ENCODE results near the gene SDCBP2.

DNA sequence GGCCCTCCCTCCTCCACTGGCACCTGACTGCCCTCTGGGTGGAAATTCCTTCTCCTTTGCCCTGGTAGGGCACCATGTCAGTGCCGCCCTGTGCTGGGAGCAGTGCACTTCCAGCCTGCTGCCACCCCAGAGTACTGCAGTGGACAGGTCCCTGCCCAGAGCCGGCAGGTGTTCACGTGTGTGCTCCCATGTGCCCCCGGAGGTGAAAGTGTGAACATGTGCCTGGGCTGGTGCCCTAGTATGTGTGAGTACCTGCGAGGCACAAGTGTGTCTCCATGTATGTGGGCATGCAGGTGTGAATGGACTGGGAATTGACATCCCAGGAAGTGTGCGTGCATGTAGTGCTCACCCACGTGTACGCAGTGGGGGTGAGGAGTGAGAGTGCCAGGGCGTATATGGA, 29.4 kb downstream of the SDCBP2 start:
- TF ChIP-seq, protein P1, sequence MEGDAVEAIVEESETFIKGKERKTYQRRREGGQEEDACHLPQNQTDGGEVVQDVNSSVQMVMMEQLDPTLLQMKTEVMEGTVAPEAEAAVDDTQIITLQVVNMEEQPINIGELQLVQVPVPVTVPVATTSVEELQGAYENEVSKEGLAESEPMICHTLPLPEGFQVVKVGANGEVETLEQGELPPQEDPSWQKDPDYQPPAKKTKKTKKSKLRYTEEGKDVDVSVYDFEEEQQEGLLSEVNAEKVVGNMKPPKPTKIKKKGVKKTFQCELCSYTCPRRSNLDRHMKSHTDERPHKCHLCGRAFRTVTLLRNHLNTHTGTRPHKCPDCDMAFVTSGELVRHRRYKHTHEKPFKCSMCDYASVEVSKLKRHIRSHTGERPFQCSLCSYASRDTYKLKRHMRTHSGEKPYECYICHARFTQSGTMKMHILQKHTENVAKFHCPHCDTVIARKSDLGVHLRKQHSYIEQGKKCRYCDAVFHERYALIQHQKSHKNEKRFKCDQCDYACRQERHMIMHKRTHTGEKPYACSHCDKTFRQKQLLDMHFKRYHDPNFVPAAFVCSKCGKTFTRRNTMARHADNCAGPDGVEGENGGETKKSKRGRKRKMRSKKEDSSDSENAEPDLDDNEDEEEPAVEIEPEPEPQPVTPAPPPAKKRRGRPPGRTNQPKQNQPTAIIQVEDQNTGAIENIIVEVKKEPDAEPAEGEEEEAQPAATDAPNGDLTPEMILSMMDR (IDR thresholded peaks at IDR 0.05), result no peak
- no peak for TF ChIP-seq MAFK (IDR thresholded peaks at IDR 0.05; ENCODE audit: partially characterized antibody)
- TF ChIP-seq, protein P2, sequence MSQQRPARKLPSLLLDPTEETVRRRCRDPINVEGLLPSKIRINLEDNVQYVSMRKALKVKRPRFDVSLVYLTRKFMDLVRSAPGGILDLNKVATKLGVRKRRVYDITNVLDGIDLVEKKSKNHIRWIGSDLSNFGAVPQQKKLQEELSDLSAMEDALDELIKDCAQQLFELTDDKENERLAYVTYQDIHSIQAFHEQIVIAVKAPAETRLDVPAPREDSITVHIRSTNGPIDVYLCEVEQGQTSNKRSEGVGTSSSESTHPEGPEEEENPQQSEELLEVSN (IDR thresholded peaks at IDR 0.05; ENCODE audit: borderline replicate concordance, low read depth), result no peak
- TF ChIP-seq BHLHE40 (IDR thresholded peaks at IDR 0.05; ENCODE audit: low read depth, low read length), result no peak
- no peak for TF ChIP-seq CHD2 (IDR thresholded peaks at IDR 0.05; ENCODE audit: low read length, partially characterized antibody)
- TF ChIP-seq, protein P3, sequence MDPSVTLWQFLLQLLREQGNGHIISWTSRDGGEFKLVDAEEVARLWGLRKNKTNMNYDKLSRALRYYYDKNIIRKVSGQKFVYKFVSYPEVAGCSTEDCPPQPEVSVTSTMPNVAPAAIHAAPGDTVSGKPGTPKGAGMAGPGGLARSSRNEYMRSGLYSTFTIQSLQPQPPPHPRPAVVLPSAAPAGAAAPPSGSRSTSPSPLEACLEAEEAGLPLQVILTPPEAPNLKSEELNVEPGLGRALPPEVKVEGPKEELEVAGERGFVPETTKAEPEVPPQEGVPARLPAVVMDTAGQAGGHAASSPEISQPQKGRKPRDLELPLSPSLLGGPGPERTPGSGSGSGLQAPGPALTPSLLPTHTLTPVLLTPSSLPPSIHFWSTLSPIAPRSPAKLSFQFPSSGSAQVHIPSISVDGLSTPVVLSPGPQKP (IDR thresholded peaks at IDR 0.05; ENCODE audit: low read depth, low read length), result no peak
- no peak for TF ChIP-seq KDM5A (IDR thresholded peaks at IDR 0.05)
- no peak for TF ChIP-seq MAZ (IDR thresholded peaks at IDR 0.05; ENCODE audit: borderline replicate concordance, low read depth, low read length)
- TF ChIP-seq JUN (IDR thresholded peaks at IDR 0.05), result no peak
- no peak for TF ChIP-seq EP300 (IDR thresholded peaks at IDR 0.05)
- TF ChIP-seq POLR2A (IDR thresholded peaks at IDR 0.05; ENCODE audit: low read length), result no peak
